ENCODE data around the gene ZNF462. TPM values are rescaled to one million over a fixed set of nuclear protein-coding genes. Genes with fewer than 3 reads are reported as not detected.

ZNF462 gene
- total and polyA plus RNA-seq, 4 donors = 0.35 to 2.1 (median 1.4) TPM

GRCh38 chr9:106820866-106821265 lies 42.1 kb upstream of the ZNF462 start:
- TF ChIP-seq HNF4G (IDR thresholded peaks at IDR 0.05) = no peak
- TF ChIP-seq FOXA2 (IDR thresholded peaks at IDR 0.05) = no peak
- TF ChIP-seq, protein P1, sequence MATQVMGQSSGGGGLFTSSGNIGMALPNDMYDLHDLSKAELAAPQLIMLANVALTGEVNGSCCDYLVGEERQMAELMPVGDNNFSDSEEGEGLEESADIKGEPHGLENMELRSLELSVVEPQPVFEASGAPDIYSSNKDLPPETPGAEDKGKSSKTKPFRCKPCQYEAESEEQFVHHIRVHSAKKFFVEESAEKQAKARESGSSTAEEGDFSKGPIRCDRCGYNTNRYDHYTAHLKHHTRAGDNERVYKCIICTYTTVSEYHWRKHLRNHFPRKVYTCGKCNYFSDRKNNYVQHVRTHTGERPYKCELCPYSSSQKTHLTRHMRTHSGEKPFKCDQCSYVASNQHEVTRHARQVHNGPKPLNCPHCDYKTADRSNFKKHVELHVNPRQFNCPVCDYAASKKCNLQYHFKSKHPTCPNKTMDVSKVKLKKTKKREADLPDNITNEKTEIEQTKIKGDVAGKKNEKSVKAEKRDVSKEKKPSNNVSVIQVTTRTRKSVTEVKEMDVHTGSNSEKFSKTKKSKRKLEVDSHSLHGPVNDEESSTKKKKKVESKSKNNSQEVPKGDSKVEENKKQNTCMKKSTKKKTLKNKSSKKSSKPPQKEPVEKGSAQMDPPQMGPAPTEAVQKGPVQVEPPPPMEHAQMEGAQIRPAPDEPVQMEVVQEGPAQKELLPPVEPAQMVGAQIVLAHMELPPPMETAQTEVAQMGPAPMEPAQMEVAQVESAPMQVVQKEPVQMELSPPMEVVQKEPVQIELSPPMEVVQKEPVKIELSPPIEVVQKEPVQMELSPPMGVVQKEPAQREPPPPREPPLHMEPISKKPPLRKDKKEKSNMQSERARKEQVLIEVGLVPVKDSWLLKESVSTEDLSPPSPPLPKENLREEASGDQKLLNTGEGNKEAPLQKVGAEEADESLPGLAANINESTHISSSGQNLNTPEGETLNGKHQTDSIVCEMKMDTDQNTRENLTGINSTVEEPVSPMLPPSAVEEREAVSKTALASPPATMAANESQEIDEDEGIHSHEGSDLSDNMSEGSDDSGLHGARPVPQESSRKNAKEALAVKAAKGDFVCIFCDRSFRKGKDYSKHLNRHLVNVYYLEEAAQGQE (IDR thresholded peaks at IDR 0.05) = no peak
- TF ChIP-seq, protein P2, sequence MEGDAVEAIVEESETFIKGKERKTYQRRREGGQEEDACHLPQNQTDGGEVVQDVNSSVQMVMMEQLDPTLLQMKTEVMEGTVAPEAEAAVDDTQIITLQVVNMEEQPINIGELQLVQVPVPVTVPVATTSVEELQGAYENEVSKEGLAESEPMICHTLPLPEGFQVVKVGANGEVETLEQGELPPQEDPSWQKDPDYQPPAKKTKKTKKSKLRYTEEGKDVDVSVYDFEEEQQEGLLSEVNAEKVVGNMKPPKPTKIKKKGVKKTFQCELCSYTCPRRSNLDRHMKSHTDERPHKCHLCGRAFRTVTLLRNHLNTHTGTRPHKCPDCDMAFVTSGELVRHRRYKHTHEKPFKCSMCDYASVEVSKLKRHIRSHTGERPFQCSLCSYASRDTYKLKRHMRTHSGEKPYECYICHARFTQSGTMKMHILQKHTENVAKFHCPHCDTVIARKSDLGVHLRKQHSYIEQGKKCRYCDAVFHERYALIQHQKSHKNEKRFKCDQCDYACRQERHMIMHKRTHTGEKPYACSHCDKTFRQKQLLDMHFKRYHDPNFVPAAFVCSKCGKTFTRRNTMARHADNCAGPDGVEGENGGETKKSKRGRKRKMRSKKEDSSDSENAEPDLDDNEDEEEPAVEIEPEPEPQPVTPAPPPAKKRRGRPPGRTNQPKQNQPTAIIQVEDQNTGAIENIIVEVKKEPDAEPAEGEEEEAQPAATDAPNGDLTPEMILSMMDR (IDR thresholded peaks at IDR 0.05; ENCODE audit: low read depth, low read length, missing input control) = no peak
- TF ChIP-seq JUND (IDR thresholded peaks at IDR 0.05) = no peak
- TF ChIP-seq FOXA1 (IDR thresholded peaks at IDR 0.05) = no peak
- TF ChIP-seq YY1 (IDR thresholded peaks at IDR 0.05) = no peak
- no peak for TF ChIP-seq ZBTB33 (IDR thresholded peaks at IDR 0.05)
- TF ChIP-seq NR2F2 (IDR thresholded peaks at IDR 0.05) = no peak
- TF ChIP-seq, protein P3, sequence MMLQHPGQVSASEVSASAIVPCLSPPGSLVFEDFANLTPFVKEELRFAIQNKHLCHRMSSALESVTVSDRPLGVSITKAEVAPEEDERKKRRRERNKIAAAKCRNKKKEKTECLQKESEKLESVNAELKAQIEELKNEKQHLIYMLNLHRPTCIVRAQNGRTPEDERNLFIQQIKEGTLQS (IDR thresholded peaks at IDR 0.05) = no peak
- TF ChIP-seq EGR1 (IDR thresholded peaks at IDR 0.05; ENCODE audit: low read depth in 2 of 2) = no peak
- TF ChIP-seq GABPA (IDR thresholded peaks at IDR 0.05 in 1 of 2, conservative IDR thresholded peaks at IDR 0.05 in 1 of 2) = no peak
- TF ChIP-seq SP1 (IDR thresholded peaks at IDR 0.05) = no peak
- no peak for TF ChIP-seq TAF1 (conservative IDR thresholded peaks at IDR 0.05)
- no peak for TF ChIP-seq RXRA (IDR thresholded peaks at IDR 0.05)
- TF ChIP-seq RAD21 (IDR thresholded peaks at IDR 0.05) = no peak
- TF ChIP-seq HNF4A (conservative IDR thresholded peaks at IDR 0.05) = no peak
- TF ChIP-seq MAX (IDR thresholded peaks at IDR 0.05) = no peak
- no peaks in the 10 kb centered on the region for H3K36me3 ChIP-seq (ENCODE audit: control insufficient read depth in 4 of 4, insufficient read depth in 3 of 4, low read depth in 1 of 4, low read length in 3 of 4)
- no peak for DNase-seq (ENCODE audit: low spot score)

More at GRCh38 chr9:106820866-106821265, 42.1 kb upstream of the ZNF462 start:
- Histone ChIP-seq H3K9me3 (ENCODE audit: control insufficient read depth in 4 of 4, low read length in 3 of 4) (peaks cover 0 to 2% (median 0%) of the 10 kb centered on the region in 4 donors), H3K27ac (ENCODE audit: low read depth in 1 of 2, low read length in 2 of 2) (no peak overlapping the region), H3K27me3 (ENCODE audit: control insufficient read depth in 4 of 4, insufficient read depth in 4 of 4, low read length in 3 of 4) (no peaks in the 10 kb centered on the region), H3K9ac (ENCODE audit: low read depth in 1 of 2, low read length in 2 of 2) (no peak overlapping the region), H3K4me1 (ENCODE audit: control insufficient read depth in 4 of 4, insufficient read depth in 4 of 4, low read length in 3 of 4) (no peaks in the 10 kb centered on the region), H3K4me3 (ENCODE audit: low read depth in 1 of 3, low read length in 3 of 3) (no peak overlapping the region)
- WGBS = 56% methylated on average over 1 of the region's 1 CpG

Measured in liver (tissue), 9 donors.